Suppressor macrophage treated with lipopolysaccharide for 1 hour (primary cell): Measurements from ENCODE around the gene CRELD1.

ENCODE experiments used
- DNase-seq, 3 donors: peaks; one replicate each; pipeline ENCODE4 v3.0.0-alpha.2; 2020 to 2022

Gene CRELD1

DNA sequence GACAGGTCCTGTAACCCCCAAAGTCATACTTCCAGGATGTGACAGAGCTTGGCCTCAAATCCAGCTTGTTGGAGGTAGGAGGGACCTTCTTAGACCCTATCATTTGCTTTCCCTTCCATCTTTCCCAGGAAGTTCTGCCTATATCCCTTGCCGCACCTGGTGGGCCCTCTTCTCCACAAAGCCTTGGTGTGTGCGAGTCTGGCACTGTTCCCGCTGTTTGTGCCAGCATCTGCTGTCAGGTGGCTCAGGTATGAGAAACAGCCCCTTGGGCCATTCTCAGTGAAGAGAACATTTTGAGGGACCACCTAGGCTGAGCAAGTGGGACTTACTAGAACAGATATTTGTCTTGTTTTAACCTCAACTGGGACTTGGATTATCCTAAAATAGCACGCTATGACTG, 29.7 kb upstream of the CRELD1 start:
- DNase-seq: no peak

- no peak for DNase-seq
Measured at GRCh38 chr3:9906480-9906879, 27.2 kb upstream of the CRELD1 start.

GRCh38 chr3:9908286-9908685, 25.3 kb upstream of the CRELD1 start:
- DNase-seq: no peak

- no peak for DNase-seq
Measured at GRCh38 chr3:9909221-9910013, 24.2 kb upstream of the CRELD1 start.

DNA sequence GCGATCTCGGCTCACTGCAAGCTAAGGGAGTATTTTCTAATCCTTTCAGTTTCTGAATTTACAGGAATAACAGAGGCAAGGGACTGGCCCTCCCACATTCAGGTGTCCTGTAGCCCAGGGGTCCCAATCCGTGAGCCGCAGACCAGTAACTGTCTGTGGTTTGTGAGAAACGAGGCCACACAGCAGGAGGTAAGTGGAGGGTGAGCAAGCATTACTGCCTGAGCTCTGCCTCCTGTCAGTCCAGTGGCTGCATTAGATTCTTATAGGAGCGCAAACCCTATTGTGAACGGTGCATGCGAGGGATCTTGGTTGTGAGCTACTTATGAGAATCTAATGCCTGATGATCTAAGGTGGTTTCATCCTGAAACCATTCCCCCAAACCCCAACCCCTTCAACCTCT, 21.8 kb upstream of the CRELD1 start:
- DNase-seq: no peak

DNA sequence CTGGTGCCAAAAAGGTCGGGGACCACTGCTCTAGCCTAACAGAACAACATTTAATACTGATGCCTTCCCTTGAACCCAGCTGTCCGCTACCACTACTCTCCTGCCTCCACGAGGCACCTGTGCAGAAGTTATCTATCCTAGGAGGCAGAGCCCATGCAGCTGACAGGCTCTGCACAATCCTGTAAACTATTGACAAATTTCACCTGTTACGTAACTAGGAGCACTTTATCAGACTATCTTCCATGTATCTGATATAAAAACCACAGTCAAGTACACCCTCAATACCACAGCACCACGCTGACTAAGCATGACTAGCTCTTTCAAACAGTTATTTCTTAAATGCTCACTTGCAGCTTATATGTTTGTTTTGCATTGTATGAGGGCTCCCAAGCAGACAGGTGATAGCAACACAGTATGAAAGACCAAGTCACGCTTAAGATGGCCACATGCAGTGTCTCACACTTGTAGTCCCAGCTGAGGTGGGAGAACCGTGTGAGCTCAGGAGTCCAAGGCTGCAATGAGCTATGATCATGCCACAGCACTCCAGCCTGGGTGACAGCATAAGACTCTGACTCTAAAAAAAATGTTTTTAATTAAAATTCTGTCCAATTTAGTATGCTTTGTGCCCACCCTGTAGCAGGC, 21.2 kb upstream of the CRELD1 start:
- DNase-seq: no peak

DNA sequence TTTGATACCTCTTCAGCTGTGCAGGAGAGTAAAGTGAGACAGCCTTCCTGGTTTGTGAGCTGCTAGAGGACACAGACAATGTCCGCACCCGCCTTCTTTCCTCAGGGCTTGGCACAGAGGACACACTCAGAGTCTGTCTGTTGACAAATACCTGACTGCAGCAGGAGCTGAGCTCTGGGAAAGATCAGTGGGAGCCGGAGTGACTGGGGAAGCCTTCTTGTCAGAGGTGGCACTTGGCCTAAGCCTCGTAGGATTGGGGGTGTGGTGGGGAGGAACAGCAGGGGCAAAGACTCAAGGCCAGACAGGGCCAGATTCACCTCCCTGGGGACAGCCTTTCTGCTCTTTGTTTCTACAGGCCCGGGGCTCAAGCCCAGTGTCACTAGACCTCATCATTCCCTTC, 20.0 kb upstream of the CRELD1 start:
- no peak for DNase-seq

- DNase-seq: no peak
Measured at GRCh38 chr3:9914011-9914410, 19.6 kb upstream of the CRELD1 start.

DNA sequence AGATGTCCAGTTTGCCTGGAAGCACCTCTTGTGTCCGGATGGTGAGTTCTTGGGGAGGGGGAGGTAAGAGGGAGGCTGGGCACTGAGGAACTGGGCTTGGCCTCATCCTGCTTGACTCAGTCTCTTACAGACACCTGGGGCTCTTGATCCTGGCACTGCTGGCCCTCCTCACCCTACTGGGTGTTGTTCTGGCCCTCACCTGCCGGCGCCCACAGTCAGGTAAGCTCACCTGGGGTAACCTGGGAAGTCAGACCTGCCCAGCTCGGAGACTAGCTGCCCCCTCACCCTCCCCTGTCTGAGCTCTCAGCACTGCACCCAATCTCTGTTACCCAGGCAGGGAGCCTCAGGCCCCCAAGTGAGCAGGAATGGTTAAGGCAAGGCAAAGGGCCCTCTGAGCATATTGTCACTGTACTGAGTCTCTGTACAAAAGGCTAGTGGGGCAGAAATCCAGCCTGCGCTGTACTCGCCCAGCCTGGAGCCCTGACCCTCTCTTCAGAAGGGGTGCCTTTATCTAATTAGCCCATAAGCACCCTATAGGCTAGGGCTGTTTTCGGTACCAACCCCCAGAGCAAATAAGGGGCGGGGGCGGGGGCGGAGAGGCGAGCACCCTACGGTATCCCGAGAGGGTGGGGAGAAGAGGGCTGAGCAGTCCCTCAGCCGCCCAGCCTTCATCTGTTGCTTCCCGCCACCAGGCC, 18.9 kb upstream of the CRELD1 start:
- no peak for DNase-seq

DNA sequence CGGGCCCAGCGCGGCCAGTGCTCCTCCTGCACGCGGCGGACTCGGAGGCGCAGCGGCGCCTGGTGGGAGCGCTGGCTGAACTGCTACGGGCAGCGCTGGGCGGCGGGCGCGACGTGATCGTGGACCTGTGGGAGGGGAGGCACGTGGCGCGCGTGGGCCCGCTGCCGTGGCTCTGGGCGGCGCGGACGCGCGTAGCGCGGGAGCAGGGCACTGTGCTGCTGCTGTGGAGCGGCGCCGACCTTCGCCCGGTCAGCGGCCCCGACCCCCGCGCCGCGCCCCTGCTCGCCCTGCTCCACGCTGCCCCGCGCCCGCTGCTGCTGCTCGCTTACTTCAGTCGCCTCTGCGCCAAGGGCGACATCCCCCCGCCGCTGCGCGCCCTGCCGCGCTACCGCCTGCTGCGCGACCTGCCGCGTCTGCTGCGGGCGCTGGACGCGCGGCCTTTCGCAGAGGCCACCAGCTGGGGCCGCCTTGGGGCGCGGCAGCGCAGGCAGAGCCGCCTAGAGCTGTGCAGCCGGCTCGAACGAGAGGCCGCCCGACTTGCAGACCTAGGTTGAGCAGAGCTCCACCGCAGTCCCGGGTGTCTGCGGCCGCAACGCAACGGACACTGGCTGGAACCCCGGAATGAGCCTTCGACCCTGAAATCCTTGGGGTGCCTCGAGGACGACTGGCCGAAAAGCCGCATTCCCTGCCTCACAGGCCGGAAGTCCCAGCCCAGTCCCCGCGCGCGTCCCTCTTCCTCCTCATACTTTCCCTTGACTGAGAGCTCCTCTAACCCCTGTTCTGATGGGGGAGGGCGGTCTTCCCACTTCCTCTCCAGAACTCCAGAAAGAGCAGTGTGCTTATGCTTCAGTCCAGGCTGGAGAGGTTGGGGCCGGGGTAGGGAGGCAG, 18.1 kb upstream of the CRELD1 start:
- peak; percentile 66 to 88 (median 77) for DNase-seq

GRCh38 chr3:9916346-9916733, 17.3 kb upstream of the CRELD1 start:
- peak in 1 of 3 donors; percentile 17 for DNase-seq

- DNase-seq: peak; percentile 76 to 87 (median 78)
Measured at GRCh38 chr3:9916734-9917680, 16.6 kb upstream of the CRELD1 start, which contains the start of gene IL17RC. Gene IL17RC, plus strand, starts transcription at chr3:9917098. Its CDS starts 218 bp downstream, at chr3:9917316.

DNA sequence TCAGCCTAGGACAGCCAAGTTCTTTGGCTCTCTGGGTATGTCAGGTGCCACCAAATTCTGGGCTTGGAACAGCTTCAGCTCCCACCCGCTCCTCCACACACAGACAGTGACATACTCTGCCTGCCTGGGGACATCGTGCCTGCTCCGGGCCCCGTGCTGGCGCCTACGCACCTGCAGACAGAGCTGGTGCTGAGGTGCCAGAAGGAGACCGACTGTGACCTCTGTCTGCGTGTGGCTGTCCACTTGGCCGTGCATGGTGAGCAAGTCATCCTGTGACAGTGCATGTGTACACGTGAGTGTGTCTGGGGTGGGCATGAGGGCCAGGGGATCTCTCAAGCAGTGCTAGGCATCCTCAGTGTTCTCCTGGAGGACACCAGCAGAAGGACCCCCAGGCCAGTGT, 15.8 kb upstream of the CRELD1 start:
- DNase-seq: no peak

DNA sequence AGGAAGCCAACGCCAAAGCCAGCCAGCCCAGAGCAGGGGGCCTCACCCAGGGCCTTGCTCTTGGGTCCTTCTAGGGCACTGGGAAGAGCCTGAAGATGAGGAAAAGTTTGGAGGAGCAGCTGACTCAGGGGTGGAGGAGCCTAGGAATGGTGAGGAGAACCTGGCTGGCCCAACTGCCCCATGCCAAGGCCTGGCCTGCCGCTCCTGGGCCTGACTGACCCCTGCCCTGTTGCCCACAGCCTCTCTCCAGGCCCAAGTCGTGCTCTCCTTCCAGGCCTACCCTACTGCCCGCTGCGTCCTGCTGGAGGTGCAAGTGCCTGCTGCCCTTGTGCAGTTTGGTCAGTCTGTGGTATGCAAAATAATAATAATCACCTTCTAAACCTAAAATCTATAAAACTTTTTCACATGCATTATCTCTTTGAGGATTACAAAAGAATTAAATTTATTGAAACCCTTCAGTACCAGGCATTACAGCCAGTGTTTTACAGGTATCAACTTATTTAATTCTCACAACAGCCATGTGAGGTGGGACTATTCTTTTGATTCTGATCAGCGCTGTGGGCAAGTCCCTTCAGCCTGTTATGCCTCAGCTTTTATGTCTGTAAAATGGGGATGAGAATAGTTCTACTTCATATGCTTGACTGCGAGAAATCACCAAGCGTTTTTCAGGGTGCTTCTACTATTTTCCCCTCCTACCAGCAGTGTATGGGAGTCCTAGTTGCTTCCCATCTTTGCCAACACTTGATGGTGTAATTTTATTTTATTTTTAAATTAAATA, 15.2 kb upstream of the CRELD1 start:
- DNase-seq: no peak

- no peak for DNase-seq
Measured at GRCh38 chr3:9928158-9928557, 5.5 kb upstream of the CRELD1 start.

GRCh38 chr3:9930804-9931418, 2.7 kb upstream of the CRELD1 start:
- DNase-seq: peak in 1 of 3 donors; percentile 20

DNA sequence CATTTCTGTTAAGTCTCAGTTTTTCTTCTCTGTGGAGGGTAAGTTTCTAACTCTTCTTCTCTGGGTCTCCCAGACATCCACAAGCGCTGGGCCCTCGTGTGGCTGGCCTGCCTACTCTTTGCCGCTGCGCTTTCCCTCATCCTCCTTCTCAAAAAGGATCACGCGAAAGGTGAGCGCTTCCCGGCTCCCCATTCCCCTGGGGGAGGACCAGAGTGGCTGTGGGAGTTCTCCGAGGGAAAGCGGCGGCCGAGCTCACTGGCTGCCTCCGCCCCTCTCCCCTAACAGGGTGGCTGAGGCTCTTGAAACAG, 1.1 kb upstream of the CRELD1 start:
- no peak for DNase-seq

GRCh38 chr3:9932843-9933560, 632 bp upstream of the CRELD1 start:
- peak; percentile 89 to 93 (median 90) for DNase-seq

DNA sequence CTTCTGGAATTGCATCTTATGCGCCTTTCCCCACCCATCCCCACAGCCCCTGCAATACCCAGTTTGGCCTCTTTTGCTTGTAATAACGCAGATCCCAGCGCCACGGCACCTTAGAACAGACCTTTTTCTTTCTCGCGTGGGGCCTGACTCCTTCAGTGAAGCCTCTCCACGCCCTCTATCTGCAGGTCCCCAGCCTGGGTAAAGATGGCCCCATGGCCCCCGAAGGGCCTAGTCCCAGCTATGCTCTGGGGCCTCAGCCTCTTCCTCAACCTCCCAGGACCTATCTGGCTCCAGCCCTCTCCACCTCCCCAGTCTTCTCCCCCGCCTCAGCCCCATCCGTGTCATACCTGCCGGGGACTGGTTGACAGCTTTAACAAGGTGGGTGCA, 594 bp downstream of the CRELD1 start:
- DNase-seq: peak in 1 of 3 donors; percentile 29

GRCh38 chr3:9934993-9935392, 1.4 kb downstream of the CRELD1 start:
- no peak for DNase-seq
